ENCODE data around the gene RERE. TPM values are rescaled to one million over a fixed set of nuclear protein-coding genes. Genes with fewer than 3 reads are reported as not detected.

Gene RERE
- total RNA-seq, 2 donors from 2014 or later, result 96.0 to 105 TPM

DNA sequence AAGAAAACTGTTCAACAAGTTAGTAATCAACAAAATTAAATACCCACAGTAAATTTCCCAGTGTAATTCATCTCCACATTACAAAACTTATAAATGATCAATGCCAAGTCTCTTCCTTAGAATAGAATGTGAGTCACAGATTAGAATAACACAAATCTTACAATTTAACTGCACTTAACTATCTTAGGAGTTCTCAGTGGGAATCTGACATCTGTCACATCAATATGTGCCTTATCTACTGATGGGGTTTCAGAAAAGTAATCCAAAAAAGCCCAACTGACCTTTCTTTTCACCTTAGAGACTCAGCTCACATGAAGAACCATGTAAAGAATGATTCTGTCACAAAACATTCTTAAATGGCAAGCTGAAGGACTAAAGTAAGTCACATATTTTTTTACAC, 141.4 kb downstream of the RERE start:
- no peak for DNase-seq
- H3K4me1 ChIP-seq, result peaks cover 11% of the 10 kb centered on the region
- TF ChIP-seq, protein P1, sequence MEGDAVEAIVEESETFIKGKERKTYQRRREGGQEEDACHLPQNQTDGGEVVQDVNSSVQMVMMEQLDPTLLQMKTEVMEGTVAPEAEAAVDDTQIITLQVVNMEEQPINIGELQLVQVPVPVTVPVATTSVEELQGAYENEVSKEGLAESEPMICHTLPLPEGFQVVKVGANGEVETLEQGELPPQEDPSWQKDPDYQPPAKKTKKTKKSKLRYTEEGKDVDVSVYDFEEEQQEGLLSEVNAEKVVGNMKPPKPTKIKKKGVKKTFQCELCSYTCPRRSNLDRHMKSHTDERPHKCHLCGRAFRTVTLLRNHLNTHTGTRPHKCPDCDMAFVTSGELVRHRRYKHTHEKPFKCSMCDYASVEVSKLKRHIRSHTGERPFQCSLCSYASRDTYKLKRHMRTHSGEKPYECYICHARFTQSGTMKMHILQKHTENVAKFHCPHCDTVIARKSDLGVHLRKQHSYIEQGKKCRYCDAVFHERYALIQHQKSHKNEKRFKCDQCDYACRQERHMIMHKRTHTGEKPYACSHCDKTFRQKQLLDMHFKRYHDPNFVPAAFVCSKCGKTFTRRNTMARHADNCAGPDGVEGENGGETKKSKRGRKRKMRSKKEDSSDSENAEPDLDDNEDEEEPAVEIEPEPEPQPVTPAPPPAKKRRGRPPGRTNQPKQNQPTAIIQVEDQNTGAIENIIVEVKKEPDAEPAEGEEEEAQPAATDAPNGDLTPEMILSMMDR (IDR thresholded peaks at IDR 0.05), result no peak

DNA sequence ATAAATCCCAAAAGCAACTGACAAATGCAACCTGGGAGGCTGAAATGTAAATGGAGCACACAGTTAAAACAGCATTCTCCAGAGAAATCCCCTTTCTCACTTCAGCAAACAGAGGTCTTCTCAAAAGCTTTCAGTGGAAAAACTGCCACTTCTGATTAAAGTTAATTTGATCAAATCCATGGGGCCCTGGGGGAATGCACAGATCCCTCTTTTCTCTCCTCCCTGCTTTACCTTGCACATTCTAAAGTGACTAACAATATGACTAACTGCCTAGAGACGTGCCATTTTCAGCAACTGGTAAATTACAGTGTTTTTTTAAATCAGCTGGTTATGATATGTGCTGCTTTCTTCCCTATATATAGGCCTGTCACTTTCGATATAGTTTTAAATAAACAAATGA, 142.5 kb downstream of the RERE start:
- Histone ChIP-seq H3K9ac (ENCODE audit: low read depth in 2 of 2, low read length in 2 of 2) (no peak overlapping the region), H3K27ac (no peak overlapping the region), H3K27me3 (no peaks in the 10 kb centered on the region), H3K36me3 (no peaks in the 10 kb centered on the region), H3K4me1 (peaks cover 6% of the 10 kb centered on the region), H3K4me3 (no peak overlapping the region), H3K9me3 (no peaks in the 10 kb centered on the region)
- no peak for DNase-seq
- TF ChIP-seq, protein P1 (IDR thresholded peaks at IDR 0.05), result no peak
- intact Hi-C loops (cut with DNase I), result no loop called here

More for the DNA sequence above, 141.4 kb downstream of the RERE start:
- Histone ChIP-seq H3K9ac (ENCODE audit: low read depth in 2 of 2, low read length in 2 of 2) (no peak overlapping the region), H3K27ac (no peak overlapping the region), H3K9me3 (no peaks in the 10 kb centered on the region), H3K36me3 (no peaks in the 10 kb centered on the region), H3K27me3 (no peaks in the 10 kb centered on the region), H3K4me3 (no peak overlapping the region)
- intact Hi-C loops (cut with DNase I), result no loop called here

DNA sequence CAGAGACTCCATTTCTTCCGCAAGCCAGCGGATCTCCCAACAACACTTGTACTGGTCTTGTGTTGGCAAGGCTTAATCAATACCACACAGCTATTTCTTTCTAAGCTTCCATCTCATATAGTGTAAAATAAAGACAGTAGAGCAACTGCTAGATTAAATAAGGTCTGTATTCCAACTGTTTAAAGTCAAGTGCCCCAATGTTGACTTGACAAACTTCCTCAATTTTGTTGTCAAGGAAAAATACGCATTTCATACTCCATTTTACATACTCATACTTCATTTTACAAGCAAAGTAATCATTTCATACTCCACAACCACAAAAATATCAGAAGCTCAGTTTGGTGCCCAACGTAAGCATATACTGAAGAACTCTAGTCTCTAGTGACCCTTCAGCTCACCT, 143.0 kb downstream of the RERE start:
- TF ChIP-seq, protein P1 (IDR thresholded peaks at IDR 0.05), result no peak
- Histone ChIP-seq H3K9me3 (no peaks in the 10 kb centered on the region), H3K9ac (ENCODE audit: low read depth in 2 of 2, low read length in 2 of 2) (no peak overlapping the region), H3K27ac (no peak overlapping the region), H3K27me3 (no peaks in the 10 kb centered on the region), H3K4me3 (no peak overlapping the region), H3K4me1 (peaks cover 2% of the 10 kb centered on the region), H3K36me3 (no peaks in the 10 kb centered on the region)
- intact Hi-C loops (cut with DNase I), result no loop called here
- no peak for DNase-seq

DNA sequence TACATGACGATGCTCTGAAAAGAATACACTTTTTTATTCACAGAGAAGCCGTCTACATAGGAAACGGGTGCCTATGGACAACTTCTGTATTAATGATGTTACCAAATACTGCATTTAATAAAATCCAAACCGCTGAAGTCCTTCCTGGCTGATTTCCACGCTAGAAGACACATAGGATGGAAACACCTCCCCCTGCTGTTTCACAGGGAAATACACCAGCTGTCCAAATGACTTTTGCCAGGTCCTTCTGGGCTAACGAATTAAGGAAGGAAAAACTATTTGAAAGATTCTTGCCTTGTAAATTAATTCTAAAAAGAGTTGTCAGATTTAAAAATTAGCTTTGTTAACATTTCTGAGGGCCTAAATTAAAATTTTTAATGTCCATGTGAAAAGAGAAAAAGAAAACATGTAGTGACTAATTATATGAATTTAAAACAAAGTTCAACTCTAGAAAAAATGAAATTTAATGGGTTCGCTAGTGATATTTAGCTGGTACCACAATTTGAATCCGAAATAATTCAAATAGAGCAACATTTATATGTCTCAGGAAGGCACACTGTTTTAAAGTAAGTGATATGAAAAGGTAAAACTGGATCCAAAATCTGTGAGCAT, 146.0 kb downstream of the RERE start:
- H3K9ac ChIP-seq (ENCODE audit: low read depth in 2 of 2, low read length in 2 of 2), result no peak overlapping the region
- H3K36me3 ChIP-seq, result no peaks in the 10 kb centered on the region
- H3K4me1 ChIP-seq, result peaks cover 9% of the 10 kb centered on the region
- no peaks in the 10 kb centered on the region for H3K9me3 ChIP-seq
- intact Hi-C loops (cut with DNase I), result loop anchor here (2.0 kb wide), 1 partner anchor 109 kb away; no protein-coding TSS in a partner anchor
- H3K27me3 ChIP-seq, result no peaks in the 10 kb centered on the region
- TF ChIP-seq, protein P1 (IDR thresholded peaks at IDR 0.05), result peak; percentile 77
- no peak overlapping the region for H3K27ac ChIP-seq
- DNase-seq, result peak; percentile 51
- no peak overlapping the region for H3K4me3 ChIP-seq

DNA sequence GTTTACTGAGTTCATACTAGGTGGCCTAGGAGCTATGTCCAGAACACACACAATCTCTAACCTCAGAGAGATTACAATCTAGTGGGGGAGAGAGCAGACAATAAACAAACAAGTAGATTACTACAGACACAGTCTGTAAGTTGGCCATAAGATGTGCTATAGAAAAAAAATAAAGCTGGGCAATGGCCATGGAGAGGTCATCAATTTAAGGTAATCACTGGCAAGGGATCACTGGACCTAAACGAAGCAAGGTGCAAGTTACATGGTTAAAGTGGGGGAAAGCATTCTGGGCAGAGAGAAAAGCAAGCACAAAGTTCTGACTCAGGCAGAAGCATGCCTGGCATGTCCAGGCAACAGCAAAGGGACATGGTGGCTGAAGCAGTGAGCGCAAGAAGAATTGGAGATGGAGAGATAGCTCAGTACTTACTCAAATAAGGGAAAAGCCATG, 147.0 kb downstream of the RERE start:
- Histone ChIP-seq H3K27ac (no peak overlapping the region), H3K9ac (ENCODE audit: low read depth in 2 of 2, low read length in 2 of 2) (no peak overlapping the region), H3K36me3 (no peaks in the 10 kb centered on the region), H3K9me3 (no peaks in the 10 kb centered on the region), H3K27me3 (no peaks in the 10 kb centered on the region), H3K4me3 (no peak overlapping the region), H3K4me1 (peaks cover 11% of the 10 kb centered on the region)
- intact Hi-C loops (cut with DNase I), result loop anchor here (2.0 kb wide), 1 partner anchor 108 kb away; no protein-coding TSS in a partner anchor
- TF ChIP-seq, protein P1 (IDR thresholded peaks at IDR 0.05), result no peak
- DNase-seq, result no peak
